Activated T-cell treated with anti-CD3 and anti-CD28 coated beads for 48 hours (primary cell): Measurements from ENCODE around the gene SYK.

Experiments used
- DNase-seq: peaks from one replicate; pipeline ENCODE4 v3.0.0-alpha.2; 2020; ENCODE audit warnings: low read depth

SYK gene

DNA sequence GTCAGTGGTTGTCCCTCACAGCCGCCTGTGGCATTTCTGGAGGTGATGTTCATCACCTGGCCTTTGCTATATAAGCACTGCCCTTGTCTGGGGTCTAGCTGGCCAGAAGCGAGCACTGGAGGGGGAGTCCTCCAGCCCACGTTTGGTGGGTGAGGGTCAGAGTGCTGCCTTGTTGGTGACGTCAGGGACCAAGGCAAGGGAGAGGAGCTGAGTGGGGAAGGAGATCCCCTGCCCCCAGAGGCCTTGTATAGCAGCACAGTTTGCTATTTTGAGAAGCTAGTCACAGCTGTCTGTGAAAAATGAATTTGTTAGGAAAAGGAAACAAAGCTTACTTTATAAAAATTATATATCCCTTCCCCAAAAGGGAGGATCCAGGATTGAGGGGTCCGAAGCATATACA is 49.8 kb downstream of the SYK start:
- DNase-seq = no peak

DNA sequence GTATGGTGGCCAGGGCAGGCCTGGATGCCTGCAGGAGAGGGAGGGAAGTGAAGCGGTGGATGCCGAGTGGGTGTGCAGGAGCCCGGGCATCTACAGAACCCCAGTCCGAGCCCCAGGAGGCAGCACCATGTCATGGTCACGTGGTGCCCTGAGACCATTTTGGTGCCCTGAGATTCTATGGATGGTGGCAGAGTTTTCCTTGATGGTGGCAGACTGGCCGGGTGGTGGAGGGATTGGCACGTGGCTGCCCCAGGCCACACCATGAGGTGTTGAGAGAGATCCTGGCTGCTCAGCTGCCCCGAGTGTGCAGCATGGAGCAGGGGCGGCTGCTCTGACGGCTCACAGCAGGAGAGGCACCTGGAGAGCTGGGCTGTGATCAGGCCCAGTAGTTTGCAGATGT is 52.3 kb downstream of the SYK start:
- no peak for DNase-seq

DNA sequence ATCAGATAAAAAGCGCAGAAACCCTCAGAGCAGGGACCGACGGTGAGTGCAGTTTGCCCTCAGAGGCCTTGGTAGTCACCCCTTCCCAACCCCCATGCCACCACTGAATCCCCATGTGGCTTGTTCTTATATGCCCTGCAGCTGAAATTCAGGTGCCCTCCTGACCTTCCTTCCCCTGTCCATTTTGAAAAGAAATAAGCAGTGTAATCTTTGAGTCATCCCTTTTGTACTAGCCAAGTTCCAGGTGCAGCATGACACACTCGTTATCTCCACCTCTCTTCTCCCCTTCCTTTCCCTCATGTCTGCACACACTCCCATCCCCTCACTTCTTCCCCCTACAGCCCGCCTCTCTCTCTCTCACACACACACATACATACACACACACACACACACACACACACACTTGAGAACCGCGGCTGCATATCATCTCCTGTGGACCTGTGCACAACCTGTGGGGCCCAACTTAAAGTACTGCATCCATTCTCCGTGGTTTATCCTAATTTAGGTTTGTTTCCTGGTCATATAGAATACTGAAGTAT is 53.1 kb downstream of the SYK start:
- no peak for DNase-seq

DNA sequence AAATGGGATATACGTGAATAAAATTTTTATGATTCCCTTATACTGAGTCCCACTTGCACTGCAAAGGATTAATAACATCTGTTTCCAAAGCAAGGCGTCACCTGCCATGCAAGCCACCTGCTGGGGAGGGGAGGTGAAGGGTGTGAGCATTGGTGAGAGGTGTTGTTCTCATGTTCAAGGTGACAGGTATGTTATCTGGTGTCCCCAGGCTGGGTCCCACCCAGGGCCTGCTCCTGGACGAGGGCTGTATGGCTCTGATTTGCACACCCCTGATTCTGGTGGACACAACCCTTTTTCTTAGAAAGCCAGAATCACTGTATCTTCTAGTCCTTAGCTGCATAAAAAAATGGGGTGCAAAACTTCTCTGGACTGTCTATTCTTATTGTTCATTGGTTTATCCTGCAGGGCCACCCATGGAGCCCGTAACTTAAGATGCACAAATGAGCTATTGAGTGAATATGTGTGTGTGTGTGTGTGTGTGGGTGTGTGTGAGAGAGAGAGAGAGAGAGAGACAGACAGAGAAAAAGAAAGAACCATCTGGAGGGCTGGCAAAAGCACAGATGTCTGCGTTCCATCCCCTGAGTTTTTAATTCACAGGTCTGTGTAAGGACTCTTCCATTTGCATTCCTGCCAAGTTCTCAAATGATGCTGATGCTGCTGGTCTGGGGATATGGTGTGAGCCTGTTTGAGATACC is 53.7 kb downstream of the SYK start:
- DNase-seq = no peak

DNA sequence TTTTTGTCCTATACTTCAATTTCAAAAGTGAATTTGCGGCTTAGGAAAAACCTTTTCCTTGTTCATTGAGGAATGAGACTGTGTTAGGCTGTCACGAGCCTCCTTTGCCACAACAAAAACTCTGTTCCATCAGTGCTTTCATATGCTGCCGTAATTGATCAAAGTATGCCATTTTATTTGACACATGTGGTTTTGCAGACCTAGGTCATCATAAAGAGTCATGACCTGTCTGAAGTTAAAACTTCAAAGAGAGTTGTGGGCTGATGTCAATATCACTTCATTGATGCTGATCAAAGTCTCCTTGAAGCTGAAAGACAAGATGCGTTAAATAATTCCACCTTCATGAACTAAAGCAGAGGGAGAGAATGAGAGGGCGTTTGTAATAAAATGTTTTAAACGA is 55.5 kb downstream of the SYK start:
- no peak for DNase-seq

DNA sequence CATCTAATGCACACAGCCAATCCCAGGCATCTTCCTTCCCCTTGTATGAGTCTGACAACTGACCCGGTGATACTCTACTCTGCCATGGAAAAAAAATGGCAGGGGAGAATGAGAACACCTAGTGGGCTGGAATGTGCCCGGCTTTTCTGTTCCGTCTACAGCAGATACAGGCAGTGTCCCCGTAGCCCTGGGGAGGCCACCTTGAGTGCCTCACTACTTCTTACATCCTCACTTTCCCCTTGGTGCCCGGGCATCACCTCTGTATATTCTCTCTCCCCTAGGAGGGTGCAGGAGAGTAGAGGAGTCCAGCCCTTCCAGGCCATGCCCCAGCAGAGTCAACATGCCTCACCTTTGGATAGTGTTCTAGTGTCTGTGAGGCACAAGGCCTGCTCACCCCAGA is 56.2 kb downstream of the SYK start:
- no peak for DNase-seq

DNA sequence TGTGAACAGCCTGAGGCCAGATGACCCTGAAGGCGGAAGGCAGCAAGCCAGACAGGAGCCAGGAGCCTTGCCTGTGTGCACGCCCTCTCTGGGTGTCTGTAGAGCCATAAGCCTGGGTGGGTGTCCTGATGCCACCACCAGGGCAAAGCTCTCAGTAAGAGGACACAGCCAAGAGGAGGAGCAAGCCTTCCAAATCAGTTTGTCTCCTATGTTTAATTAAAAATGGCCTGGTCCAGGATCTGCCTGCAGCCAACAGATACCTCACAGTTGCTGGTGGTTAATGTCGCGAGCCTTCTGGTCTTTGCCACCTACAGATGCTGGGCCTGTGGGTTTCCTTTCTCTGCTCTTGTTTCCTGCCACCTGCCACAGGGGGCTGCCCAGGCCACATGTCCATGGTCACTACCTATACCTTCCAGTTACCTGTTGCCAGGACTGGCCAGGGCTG is 56.9 kb downstream of the SYK start:
- no peak for DNase-seq

DNA sequence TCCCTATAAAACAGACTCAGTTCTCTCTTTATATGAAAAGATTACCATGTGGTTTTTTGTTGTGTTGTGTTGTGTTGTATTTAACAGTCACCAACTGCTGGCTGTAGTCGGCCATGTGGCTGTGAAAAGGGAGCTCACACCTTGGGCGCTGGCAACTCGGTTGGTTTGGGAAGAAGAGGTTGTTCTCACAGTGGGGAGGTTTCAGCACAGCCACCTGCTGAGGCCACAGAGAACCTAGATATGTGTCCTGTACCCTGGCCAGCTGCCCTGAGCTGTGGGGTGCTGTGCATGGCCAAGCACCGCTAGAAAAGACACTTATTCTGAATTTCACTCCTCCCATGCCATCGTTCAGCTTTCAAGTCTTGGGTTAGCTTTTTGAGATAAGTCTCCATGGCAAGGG is 58.8 kb downstream of the SYK start:
- no peak for DNase-seq

DNA sequence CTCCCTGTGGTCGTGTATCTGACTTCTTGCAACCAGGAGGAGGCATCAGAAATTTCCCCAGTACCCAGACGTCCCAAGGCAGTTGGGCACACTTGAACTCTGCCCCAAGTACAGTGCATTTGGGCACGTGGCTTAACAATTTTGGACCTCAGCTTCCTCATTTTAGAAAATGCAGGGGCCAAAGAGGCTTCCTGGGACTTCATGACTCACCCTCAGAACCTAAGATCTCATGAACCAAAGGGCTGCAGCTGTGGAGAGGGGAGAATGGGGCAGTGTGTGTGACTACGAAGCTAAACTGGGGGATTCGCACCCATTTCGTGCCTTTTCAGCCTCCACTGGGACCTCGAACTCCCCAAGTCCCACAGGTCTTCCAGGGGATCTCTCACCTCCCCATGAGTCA is 59.2 kb downstream of the SYK start:
- no peak for DNase-seq

DNA sequence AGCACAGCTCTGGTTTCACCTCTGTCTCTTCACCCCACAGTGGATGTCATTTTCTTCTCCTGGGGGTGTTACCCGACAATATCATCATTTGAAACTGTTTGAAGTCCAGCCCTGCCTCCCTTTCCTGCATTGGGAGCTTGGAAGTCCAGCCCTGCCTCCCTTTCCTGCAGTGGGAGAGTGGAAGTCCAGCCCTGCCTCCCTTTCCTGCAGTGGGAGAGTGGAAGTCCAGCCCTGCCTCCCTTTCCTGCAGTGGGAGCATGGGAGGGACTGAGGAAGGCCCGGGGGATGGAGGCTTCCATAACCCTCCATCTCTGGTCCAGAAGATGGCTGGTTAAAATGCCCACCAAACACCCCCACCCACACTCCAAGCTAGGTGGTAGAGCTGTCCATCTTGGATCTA is 59.8 kb downstream of the SYK start:
- no peak for DNase-seq

DNA sequence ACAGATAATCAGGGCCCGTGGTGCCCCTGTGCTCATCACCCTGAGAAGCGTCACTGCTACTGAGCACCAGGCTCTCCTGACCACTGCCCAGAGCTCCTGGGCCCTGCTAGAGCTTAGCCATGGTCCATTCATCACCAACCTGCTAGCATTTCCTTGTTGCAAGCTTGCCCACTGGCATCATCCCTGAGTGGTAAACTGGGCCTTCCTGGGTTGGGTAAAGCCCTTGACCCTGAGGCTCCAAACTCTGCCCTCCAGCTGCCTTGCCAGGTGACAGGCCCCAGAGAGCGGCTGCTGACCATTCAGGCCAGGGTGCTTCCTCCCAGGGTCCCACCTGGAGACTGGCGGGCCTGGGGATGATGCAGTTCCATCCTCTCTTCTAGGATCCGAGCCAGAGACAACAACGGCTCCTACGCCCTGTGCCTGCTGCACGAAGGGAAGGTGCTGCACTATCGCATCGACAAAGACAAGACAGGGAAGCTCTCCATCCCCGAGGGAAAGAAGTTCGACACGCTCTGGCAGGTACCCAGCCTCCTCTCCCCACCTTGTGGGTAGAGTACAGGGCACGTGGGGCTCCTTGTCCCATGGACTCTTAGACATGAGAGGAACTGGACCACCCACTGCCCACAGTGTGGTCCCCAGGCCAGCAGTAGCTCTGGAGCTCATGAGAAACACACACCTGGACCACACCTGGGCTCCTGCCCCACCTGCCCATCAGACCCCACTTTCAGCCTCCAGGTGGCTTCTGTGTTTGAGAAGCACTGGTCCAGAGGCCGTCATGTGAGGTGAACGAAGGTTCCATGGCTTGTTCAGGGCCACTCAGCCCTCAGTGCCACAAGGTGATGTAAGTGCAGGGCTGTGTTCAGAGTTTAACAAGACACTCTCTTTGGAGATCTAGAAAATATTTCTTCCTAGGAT is 60.5 kb downstream of the SYK start:
- DNase-seq = no peak

DNA sequence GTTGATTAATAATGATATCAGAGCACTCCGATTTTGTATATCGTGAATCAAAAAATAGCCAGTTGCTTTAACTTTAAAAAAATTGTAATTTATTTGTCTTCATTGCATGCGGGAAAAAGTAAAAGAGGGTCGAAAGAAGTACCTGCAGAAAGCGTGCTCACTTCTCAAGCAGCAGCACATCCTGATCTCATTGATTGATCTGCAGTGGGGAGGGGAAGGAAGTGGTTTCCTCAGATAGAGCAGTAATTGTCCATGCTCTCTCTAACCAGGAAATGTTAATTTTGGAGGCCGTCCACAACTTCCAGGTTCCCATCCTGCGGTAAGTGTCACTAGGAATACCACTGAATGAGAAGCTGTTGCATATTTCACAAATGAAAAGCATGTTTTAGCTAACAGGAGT is 63.2 kb downstream of the SYK start:
- DNase-seq = no peak

DNA sequence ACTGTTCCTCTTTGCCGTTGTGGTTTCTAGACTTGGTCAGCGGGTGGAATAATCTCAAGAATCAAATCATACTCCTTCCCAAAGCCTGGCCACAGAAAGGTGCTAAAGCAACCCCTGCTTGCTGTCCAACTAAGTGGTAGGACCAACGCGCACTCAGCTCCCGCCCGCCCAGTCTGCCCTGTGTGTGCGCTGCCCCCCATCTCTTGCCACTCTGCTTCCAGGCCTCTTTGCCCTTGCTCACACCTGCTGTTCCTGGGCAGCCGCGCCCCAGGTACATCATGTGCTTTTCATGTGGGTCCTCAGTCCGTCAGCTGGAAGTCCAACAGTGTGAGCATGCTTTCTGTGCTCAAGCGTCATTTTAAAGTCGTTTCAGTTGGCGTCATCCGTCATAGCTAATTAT is 65.5 kb downstream of the SYK start:
- no peak for DNase-seq

DNA sequence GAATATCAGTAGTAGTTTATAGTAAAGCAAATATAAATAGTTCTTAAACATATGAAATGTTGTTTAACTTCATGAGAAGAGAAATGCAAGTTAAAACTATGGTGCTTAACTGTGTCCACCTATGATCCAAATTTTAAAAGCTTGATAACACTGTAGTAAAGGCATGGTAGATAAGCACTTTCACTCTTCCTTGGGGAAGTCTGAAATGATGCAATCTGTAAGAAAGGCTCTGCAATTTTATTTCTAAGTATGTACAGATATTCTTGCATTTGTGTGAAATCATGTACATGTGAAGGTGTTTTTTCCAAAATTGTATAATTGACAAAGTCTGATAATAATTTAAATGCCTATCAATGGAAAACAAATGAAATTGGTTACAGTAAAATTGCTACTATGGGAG is 66.9 kb downstream of the SYK start:
- no peak for DNase-seq

DNA sequence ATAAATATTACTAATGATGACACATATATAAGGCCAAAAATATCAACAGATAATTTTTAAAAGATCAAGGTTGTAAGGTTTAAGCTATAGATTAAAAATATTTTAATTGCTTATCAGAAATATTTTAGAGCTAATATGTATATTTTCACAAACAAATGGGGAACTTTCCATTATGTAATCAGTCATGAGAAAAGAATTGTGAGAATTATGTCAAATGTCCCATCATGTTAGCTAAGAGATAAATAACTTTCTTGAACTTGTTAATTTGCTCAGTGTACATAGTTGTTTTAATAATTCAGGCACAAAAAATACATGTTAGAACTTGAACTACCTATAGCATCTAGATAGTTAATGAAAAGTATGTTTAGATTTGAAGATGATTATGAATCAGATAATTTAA is 67.7 kb downstream of the SYK start:
- no peak for DNase-seq

DNA sequence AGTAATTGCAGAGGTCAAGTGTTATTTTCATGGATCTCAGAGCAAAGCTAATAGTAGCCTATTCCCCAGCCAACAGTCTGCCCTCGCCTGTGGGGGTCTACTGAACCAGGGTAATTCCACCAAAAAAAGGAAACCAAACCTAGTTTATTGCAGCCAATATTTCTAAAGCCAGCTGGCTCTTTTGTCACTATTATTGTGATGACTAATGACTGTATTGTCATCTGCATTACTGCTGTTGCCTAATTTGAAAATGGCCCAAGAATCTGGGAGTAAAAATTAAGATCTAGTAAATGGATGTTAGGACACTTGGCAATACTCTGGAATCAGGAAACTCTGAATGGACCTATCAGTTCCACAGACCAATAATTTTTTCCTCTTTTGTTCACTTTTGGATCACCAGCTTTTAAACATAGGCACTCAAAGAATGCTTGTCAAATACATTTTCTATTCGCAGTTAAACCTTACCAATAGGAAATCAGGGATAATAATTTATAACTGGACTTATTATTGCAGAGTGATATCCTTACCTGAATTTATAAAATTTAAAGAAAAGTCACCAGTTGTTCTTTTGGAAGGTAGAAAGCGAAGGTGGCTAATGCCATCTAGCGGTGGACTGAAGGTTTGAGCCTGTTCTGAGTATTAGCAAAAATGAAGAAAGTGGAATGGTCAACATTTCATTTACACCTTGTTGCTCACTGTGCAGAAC is 69.2 kb downstream of the SYK start:
- DNase-seq = peak; percentile 23

DNA sequence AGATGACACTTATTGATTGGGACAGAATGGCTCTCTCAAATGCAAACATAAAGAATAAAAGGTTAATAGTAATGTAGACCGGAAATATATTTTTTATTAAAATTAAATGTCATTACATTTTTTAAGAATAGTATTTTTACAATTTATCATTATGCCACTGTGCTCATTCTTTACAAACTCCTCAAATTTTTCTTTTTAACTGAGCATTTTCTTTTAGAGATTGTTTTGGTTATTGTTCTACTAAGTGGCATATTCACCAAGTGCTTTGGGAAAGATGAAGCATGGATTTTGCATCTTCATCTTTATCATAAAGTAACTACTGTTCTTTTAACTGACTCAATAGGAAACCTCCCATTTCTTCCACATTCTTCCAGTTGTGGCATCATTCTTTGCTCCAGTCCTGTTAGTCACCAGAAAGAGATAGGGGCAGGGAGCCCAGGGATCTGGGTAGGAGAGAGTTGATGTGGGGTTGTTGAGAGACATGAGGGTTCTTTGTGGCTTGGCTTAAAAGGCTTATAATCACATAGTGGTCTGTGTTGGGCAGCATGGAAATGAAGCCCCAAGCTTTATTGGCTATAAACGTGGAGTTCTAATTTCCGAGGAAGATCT is 69.8 kb downstream of the SYK start:
- no peak for DNase-seq

DNA sequence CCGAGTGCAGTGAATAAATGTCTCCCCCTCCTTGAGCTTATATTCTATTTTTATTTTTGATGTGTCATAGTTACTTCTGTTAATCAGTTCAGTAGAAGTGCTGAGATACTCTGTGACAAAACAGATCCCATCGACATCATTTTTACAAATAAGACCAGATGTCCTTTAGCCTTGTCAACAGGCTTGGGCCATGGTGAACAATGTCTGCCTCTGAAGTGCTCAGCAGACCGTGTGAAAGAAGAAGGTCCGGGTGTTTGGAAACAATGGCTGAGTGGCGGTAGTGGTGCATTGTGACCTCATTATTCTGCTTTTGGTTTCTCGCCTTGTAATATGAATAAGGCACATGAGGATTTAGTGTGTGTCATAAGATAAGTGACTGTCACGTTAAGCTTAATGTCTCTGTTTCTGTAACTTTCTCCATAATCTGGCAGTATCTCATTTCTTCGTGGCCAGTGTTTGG is 71.2 kb downstream of the SYK start:
- no peak for DNase-seq

DNA sequence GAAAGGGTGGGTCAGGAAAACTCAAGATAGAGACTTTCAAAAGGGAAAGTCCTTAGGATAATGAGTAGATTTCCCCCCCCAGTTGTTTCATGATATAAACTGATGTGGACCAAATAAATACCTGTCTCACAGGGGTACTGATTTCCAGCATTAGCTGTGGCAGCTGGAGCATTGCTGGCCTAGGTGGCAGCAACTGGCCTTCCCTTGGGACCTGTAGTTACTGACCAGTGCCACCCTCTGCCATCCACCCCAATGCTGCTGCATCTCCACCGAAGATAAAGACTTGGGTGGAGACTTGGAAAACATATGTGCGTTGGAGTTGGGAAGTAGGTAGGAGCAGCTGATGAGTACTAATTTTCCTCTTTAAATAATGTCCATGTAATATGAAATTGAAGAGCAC is 71.8 kb downstream of the SYK start:
- DNase-seq = no peak

DNA sequence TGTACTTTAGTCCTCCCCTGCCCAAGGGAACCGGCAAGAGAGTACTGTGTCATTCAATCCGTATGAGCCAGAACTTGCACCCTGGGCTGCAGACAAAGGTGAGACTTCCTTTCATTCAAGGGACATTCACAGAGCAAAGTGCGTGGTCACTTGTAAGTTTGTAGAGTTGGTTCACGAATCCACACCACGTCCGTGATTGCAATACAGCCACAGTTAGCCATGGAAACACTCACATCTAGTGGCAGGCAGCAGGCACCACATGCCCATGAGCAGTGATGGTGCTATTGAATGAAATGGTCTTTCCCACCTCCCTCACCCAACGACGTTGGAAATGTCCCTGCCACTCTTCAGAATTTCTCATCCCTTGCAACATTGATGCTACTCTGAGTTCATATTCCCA is 72.6 kb downstream of the SYK start:
- DNase-seq = no peak

DNA sequence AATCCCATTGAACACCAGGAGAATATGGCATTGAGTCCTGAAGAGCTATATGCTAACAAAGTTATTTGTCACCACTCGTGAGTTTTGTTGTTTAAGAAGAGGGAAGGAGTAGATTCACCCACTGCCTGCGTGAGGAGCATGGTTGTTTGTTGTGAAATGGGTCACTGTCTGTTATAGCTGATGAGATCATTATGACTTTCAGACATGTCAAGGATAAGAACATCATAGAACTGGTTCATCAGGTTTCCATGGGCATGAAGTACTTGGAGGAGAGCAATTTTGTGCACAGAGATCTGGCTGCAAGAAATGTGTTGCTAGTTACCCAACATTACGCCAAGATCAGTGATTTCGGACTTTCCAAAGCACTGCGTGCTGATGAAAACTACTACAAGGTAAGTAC is 76.9 kb downstream of the SYK start:
- no peak for DNase-seq

DNA sequence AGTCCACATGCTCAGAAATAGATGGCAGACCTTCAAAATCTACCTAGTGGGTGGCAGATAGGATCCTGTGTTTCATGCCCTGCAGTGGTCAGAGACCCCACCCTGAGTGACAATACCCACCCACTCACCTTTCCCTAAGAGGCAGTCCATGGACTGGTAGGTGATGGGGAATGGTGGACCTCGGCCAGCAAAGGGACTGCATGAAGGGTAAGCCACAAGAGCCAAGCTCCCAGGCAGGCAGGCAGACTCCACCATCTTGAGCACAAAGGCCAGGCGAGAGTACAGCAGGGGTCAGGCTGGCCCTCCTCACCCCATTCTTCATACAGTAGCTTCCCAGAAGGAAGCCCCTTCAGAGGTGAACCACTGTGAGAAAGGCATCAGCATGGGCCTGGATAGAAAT is 78.4 kb downstream of the SYK start:
- DNase-seq = no peak
